Loucy (cell line): ENCODE results near the gene PTPRN2.

Source experiments
- CTCF ChIP-seq: fragments of 200-600 bp; sonication (generic); conservative IDR thresholded peaks from 2 replicates; pipeline ENCODE4 v1.5.1; 2014; ENCODE audit warnings: mild to moderate bottlenecking, antibody characterized with exemption, low read length
- EZH2phosphoT487 ChIP-seq: fragments of 200-600 bp; IDR thresholded peaks from 2 replicates; pipeline ENCODE4 v1.6.1; 2018; ENCODE audit warnings: antibody characterized with exemption, mild to moderate bottlenecking, moderate library complexity, borderline replicate concordance

- TF ChIP-seq CTCF (no peak), EZH2phosphoT487 (no peak)
Measured at GRCh38 chr7:158544708-158545107, 42.9 kb downstream of the PTPRN2 start.
